ENCODE data around the gene UST.
"Not testable (repeated sequence)": the region's sequence is repeated elsewhere in the genome, so short reads cannot be mapped to it uniquely, and the experiment has no call there.

Gene UST

GRCh38 chr6:148974351-148974750 lies 227.5 kb downstream of the UST start:
- H2BK120ac ChIP-seq (ENCODE audit: low read depth, low read length), result no peak overlapping the region
- H3K4me1 ChIP-seq (ENCODE audit: control insufficient read depth in 2 of 2, insufficient read depth in 1 of 2, low read depth in 1 of 2, low read length in 2 of 2), result peaks cover 9 to 18% of the 10 kb centered on the region in 2 donors
- H3K14ac ChIP-seq (ENCODE audit: low read length), result no peak overlapping the region
- no peaks in the 10 kb centered on the region for H3K79me1 ChIP-seq (ENCODE audit: low read depth, low read length)
- H2BK5ac ChIP-seq (ENCODE audit: low read length), result no peak overlapping the region
- H3K4me2 ChIP-seq (ENCODE audit: insufficient read depth, low read length, poor library complexity, severe bottlenecking), result no peak overlapping the region
- H3K27me3 ChIP-seq (ENCODE audit: control insufficient read depth in 3 of 3, insufficient read depth in 3 of 3, low read depth in 1 of 3, low read length in 3 of 3), result no peaks in the 10 kb centered on the region
- no peak overlapping the region for H2AK5ac ChIP-seq (ENCODE audit: low read depth, low read length)
- no peak overlapping the region for H2BK15ac ChIP-seq (ENCODE audit: low read length)
- no peak overlapping the region for H3K18ac ChIP-seq (ENCODE audit: low read length)
- H4K91ac ChIP-seq (ENCODE audit: low read depth, low read length, poor library complexity), result no peak overlapping the region
- H3K9ac ChIP-seq (ENCODE audit: low read depth, low read length, poor library complexity), result no peak overlapping the region
- H3K36me3 ChIP-seq (replicated peaks in 1 of 2; ENCODE audit: control insufficient read depth in 2 of 2, insufficient read depth in 2 of 2, low read length in 2 of 2), result no peaks in the 10 kb centered on the region
- WGBS, 2 donors (ENCODE audit: extremely low coverage in 2 of 2, insufficient read length in 2 of 2, insufficient replicate concordance in 1 of 2), result no CpG with 5 or more reads among the region's 4 CpGs
- H3K4ac ChIP-seq (ENCODE audit: low read length), result no peak overlapping the region
- H3K4me3 ChIP-seq (ENCODE audit: low read length in 2 of 2), result no peak overlapping the region
- H3K27ac ChIP-seq (replicated peaks; ENCODE audit: low read length), result no peak overlapping the region
- no peak overlapping the region for H3K23ac ChIP-seq (ENCODE audit: low read depth, low read length, poor library complexity)
- H2BK12ac ChIP-seq (ENCODE audit: low read length), result no peak overlapping the region
- H4K8ac ChIP-seq (ENCODE audit: low read depth, low read length), result no peak overlapping the region
- no peaks in the 10 kb centered on the region for H3K9me3 ChIP-seq (replicated peaks in 1 of 2; ENCODE audit: control insufficient read depth in 2 of 2, insufficient read depth in 1 of 2, low read depth in 1 of 2, low read length in 2 of 2)
- H2AFZ ChIP-seq (ENCODE audit: low read length), result no peak overlapping the region
- no peak for DNase-seq (ENCODE audit: low spot score)

GRCh38 chr6:148978298-148978697 lies 231.5 kb downstream of the UST start:
- H2BK15ac ChIP-seq (ENCODE audit: low read length); H3K79me1 ChIP-seq (ENCODE audit: low read depth, low read length); H2AK5ac ChIP-seq (ENCODE audit: low read depth, low read length); H3K9ac ChIP-seq (ENCODE audit: low read depth, low read length, poor library complexity); H3K14ac ChIP-seq (ENCODE audit: low read length); H2BK120ac ChIP-seq (ENCODE audit: low read depth, low read length); H3K27me3 ChIP-seq (ENCODE audit: control insufficient read depth in 3 of 3, insufficient read depth in 3 of 3, low read depth in 1 of 3, low read length in 3 of 3); H3K4me3 ChIP-seq (ENCODE audit: low read length in 2 of 2); H3K23ac ChIP-seq (ENCODE audit: low read depth, low read length, poor library complexity); H2AFZ ChIP-seq (ENCODE audit: low read length); H4K8ac ChIP-seq (ENCODE audit: low read depth, low read length); H3K9me3 ChIP-seq (replicated peaks in 1 of 2; ENCODE audit: control insufficient read depth in 2 of 2, insufficient read depth in 1 of 2, low read depth in 1 of 2, low read length in 2 of 2); H3K4ac ChIP-seq (ENCODE audit: low read length); H2BK5ac ChIP-seq (ENCODE audit: low read length); DNase-seq (ENCODE audit: low spot score); H3K4me2 ChIP-seq (ENCODE audit: insufficient read depth, low read length, poor library complexity, severe bottlenecking); H3K18ac ChIP-seq (ENCODE audit: low read length); H2BK12ac ChIP-seq (ENCODE audit: low read length); H3K36me3 ChIP-seq (replicated peaks in 1 of 2; ENCODE audit: control insufficient read depth in 2 of 2, insufficient read depth in 2 of 2, low read length in 2 of 2); H3K27ac ChIP-seq (replicated peaks; ENCODE audit: low read length); H3K4me1 ChIP-seq (ENCODE audit: control insufficient read depth in 2 of 2, insufficient read depth in 1 of 2, low read depth in 1 of 2, low read length in 2 of 2); H4K91ac ChIP-seq (ENCODE audit: low read depth, low read length, poor library complexity): not testable (repeated sequence)
- WGBS, 2 donors (ENCODE audit: extremely low coverage in 2 of 2, insufficient read length in 2 of 2, insufficient replicate concordance in 1 of 2), result no CpG with 5 or more reads among the region's 3 CpGs

GRCh38 chr6:148979014-148979901 lies 232.4 kb downstream of the UST start:
- H2BK120ac ChIP-seq (ENCODE audit: low read depth, low read length), result no peak overlapping the region
- H3K4me3 ChIP-seq (ENCODE audit: low read length in 2 of 2), result no peak overlapping the region
- no peak overlapping the region for H3K18ac ChIP-seq (ENCODE audit: low read length)
- no peak overlapping the region for H3K4me2 ChIP-seq (ENCODE audit: insufficient read depth, low read length, poor library complexity, severe bottlenecking)
- DNase-seq (ENCODE audit: low spot score), result no peak
- H2BK15ac ChIP-seq (ENCODE audit: low read length), result no peak overlapping the region
- H3K4me1 ChIP-seq (ENCODE audit: control insufficient read depth in 2 of 2, insufficient read depth in 1 of 2, low read depth in 1 of 2, low read length in 2 of 2), result peaks cover 0 to 10% of the 10 kb centered on the region in 2 donors
- no peak overlapping the region for H2BK12ac ChIP-seq (ENCODE audit: low read length)
- no peak overlapping the region for H4K8ac ChIP-seq (ENCODE audit: low read depth, low read length)
- H3K79me1 ChIP-seq (ENCODE audit: low read depth, low read length), result no peaks in the 10 kb centered on the region
- no peak overlapping the region for H3K9ac ChIP-seq (ENCODE audit: low read depth, low read length, poor library complexity)
- no peaks in the 10 kb centered on the region for H3K27me3 ChIP-seq (ENCODE audit: control insufficient read depth in 3 of 3, insufficient read depth in 3 of 3, low read depth in 1 of 3, low read length in 3 of 3)
- no CpG with 5 or more reads among the region's 7 CpGs for WGBS, 2 donors (ENCODE audit: extremely low coverage in 2 of 2, insufficient read length in 2 of 2, insufficient replicate concordance in 1 of 2)
- H3K23ac ChIP-seq (ENCODE audit: low read depth, low read length, poor library complexity), result no peak overlapping the region
- H3K4ac ChIP-seq (ENCODE audit: low read length), result no peak overlapping the region
- no peaks in the 10 kb centered on the region for H3K36me3 ChIP-seq (replicated peaks in 1 of 2; ENCODE audit: control insufficient read depth in 2 of 2, insufficient read depth in 2 of 2, low read length in 2 of 2)
- no peak overlapping the region for H4K91ac ChIP-seq (ENCODE audit: low read depth, low read length, poor library complexity)
- H3K27ac ChIP-seq (replicated peaks; ENCODE audit: low read length), result no peak overlapping the region
- no peak overlapping the region for H2BK5ac ChIP-seq (ENCODE audit: low read length)
- H2AFZ ChIP-seq (ENCODE audit: low read length), result no peak overlapping the region
- H2AK5ac ChIP-seq (ENCODE audit: low read depth, low read length), result no peak overlapping the region
- no peaks in the 10 kb centered on the region for H3K9me3 ChIP-seq (replicated peaks in 1 of 2; ENCODE audit: control insufficient read depth in 2 of 2, insufficient read depth in 1 of 2, low read depth in 1 of 2, low read length in 2 of 2)
- H3K14ac ChIP-seq (ENCODE audit: low read length), result no peak overlapping the region

- Histone ChIP-seq H2BK15ac (ENCODE audit: low read length) (no peak overlapping the region), H3K27me3 (ENCODE audit: control insufficient read depth in 3 of 3, insufficient read depth in 3 of 3, low read depth in 1 of 3, low read length in 3 of 3) (no peaks in the 10 kb centered on the region), H3K4ac (ENCODE audit: low read length) (no peak overlapping the region), H3K4me2 (ENCODE audit: insufficient read depth, low read length, poor library complexity, severe bottlenecking) (no peak overlapping the region), H2AK5ac (ENCODE audit: low read depth, low read length) (no peak overlapping the region), H4K91ac (ENCODE audit: low read depth, low read length, poor library complexity) (no peak overlapping the region), H3K27ac (replicated peaks; ENCODE audit: low read length) (no peak overlapping the region), H3K14ac (ENCODE audit: low read length) (no peak overlapping the region), H3K18ac (ENCODE audit: low read length) (no peak overlapping the region), H3K36me3 (replicated peaks in 1 of 2; ENCODE audit: control insufficient read depth in 2 of 2, insufficient read depth in 2 of 2, low read length in 2 of 2) (no peaks in the 10 kb centered on the region), H2BK120ac (ENCODE audit: low read depth, low read length) (no peak overlapping the region), H3K9me3 (replicated peaks in 1 of 2; ENCODE audit: control insufficient read depth in 2 of 2, insufficient read depth in 1 of 2, low read depth in 1 of 2, low read length in 2 of 2) (no peaks in the 10 kb centered on the region), H3K9ac (ENCODE audit: low read depth, low read length, poor library complexity) (no peak overlapping the region), H3K79me1 (ENCODE audit: low read depth, low read length) (no peaks in the 10 kb centered on the region), H2AFZ (ENCODE audit: low read length) (no peak overlapping the region), H2BK12ac (ENCODE audit: low read length) (no peak overlapping the region), H4K8ac (ENCODE audit: low read depth, low read length) (no peak overlapping the region), H3K4me1 (ENCODE audit: control insufficient read depth in 2 of 2, insufficient read depth in 1 of 2, low read depth in 1 of 2, low read length in 2 of 2) (peaks cover 0 to 10% of the 10 kb centered on the region in 2 donors), H2BK5ac (ENCODE audit: low read length) (no peak overlapping the region), H3K4me3 (ENCODE audit: low read length in 2 of 2) (no peak overlapping the region), H3K23ac (ENCODE audit: low read depth, low read length, poor library complexity) (no peak overlapping the region)
- DNase-seq (ENCODE audit: low spot score), result no peak
- no CpG with 5 or more reads among the region's 3 CpGs for whole genome bisulfite sequencing, 2 donors (ENCODE audit: extremely low coverage in 2 of 2, insufficient read length in 2 of 2, insufficient replicate concordance in 1 of 2)
These were observed 233.4 kb downstream of the UST start for GRCh38 chr6:148980234-148980633.
